Left ventricle myocardium inferior (tissue), 1 donor: Measurements from ENCODE around the gene TANGO6. TPM values are rescaled to one million over a fixed set of nuclear protein-coding genes. Genes with fewer than 3 reads are reported as not detected.
A peak's percentile ranks its signal among the peaks of the same experiment; 100 is the strongest.

Experiments used
- DNase-seq: peaks from one replicate; pipeline ENCODE4 v3.0.0-alpha.2; 2020
- H3K27ac ChIP-seq: fragments of 200-600 bp; replicated peaks from 2 replicates; pipeline ENCODE4 v1.8.0; 2021
- H3K27me3 ChIP-seq: fragments of 200-600 bp; 2 replicates; pipeline ENCODE4 v1.8.0; 2021; ENCODE audit warnings: low read depth
- H3K36me3 ChIP-seq: fragments of 200-600 bp; 2 replicates; pipeline ENCODE4 v1.8.0; 2021
- H3K4me1 ChIP-seq: fragments of 200-600 bp; 2 replicates; pipeline ENCODE4 v1.8.0; 2021
- H3K4me3 ChIP-seq: fragments of 200-600 bp; 2 replicates; pipeline ENCODE4 v1.8.0; 2021; ENCODE audit warnings: mild to moderate bottlenecking, moderate library complexity
- H3K9me3 ChIP-seq: fragments of 200-600 bp; replicated peaks from 2 replicates; pipeline ENCODE4 v1.8.0; 2021
- intact Hi-C: fragments of 100-400 bp; cut with micrococcal nuclease; formaldehyde crosslinking; loops from one replicate; pipeline ENCODE4 v1.11.0; 2022
- total RNA-seq: library from RNA; stranded (reverse); fragmentation: NEBNext Ultra II Directional; extraction: Animal tissue kit (Norgen Biotek cat#: 25700); gene quantifications from one replicate; pipeline ENCODE4 v1.2.1, GENCODE V29; 2021
- TF ChIP-seq, protein P1 (sequence below): fragments of 200-600 bp; IDR thresholded peaks from 2 replicates; pipeline ENCODE4 v1.8.0; 2021; ENCODE audit warnings: antibody characterized with exemption, mild to moderate bottlenecking, borderline replicate concordance
- donor health status: DM: no; HTN: yes; CAD: no; lungs with severe emphysema.

The TANGO6 gene
- total RNA-seq, 1 donor from 2014 or later = 10.5 TPM

DNA sequence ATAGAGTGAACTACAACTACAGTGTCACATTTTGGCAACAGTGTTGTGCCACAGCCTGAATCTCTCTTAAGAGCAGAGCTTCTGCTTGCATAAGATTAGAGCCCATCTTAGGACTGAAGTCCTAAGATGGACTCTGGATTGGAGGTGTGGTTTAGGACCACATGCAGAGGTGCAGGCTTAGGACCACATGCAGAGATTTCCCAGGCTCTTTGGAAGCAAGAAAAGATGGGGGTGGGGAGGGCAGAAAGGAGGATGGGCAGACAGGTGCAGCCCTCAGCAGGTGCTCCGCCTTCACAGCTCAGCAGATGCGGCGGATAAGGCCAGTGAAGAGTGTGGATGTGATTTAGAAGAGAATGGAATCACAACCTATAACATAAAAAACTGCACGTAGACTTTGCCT is 128.7 kb downstream of the TANGO6 start:
- Histone ChIP-seq H3K27ac (no peak overlapping the region), H3K4me1 (no peaks in the 10 kb centered on the region), H3K27me3 (no peaks in the 10 kb centered on the region), H3K36me3 (peaks cover 33% of the 10 kb centered on the region), H3K4me3 (no peak overlapping the region), H3K9me3 (no peaks in the 10 kb centered on the region)
- intact Hi-C loops = no loop called here
- no peak for DNase-seq
- TF ChIP-seq, protein P1, sequence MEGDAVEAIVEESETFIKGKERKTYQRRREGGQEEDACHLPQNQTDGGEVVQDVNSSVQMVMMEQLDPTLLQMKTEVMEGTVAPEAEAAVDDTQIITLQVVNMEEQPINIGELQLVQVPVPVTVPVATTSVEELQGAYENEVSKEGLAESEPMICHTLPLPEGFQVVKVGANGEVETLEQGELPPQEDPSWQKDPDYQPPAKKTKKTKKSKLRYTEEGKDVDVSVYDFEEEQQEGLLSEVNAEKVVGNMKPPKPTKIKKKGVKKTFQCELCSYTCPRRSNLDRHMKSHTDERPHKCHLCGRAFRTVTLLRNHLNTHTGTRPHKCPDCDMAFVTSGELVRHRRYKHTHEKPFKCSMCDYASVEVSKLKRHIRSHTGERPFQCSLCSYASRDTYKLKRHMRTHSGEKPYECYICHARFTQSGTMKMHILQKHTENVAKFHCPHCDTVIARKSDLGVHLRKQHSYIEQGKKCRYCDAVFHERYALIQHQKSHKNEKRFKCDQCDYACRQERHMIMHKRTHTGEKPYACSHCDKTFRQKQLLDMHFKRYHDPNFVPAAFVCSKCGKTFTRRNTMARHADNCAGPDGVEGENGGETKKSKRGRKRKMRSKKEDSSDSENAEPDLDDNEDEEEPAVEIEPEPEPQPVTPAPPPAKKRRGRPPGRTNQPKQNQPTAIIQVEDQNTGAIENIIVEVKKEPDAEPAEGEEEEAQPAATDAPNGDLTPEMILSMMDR = no peak

DNA sequence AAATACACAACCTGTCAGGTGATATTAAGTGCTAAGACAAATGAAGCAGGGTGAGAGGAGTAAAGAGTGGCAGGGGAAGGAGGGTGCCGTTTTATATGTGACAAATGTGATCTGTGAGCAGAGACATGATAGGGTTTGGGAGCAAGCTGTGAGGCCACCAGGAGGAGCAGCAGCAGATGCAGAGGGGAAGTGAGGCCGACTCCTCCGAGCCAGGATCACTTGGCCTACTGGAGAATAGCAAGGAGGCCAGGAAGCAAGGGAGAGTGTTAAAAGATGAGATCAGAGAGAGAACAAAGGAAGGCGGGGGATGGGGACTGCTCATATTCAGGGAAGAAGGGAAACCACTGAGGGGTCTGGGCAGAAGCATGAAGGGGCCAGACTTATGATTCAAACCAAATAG is 129.4 kb downstream of the TANGO6 start:
- no peak for DNase-seq
- TF ChIP-seq, protein P1 = peak; percentile 29
- H3K27ac ChIP-seq = no peak overlapping the region
- H3K36me3 ChIP-seq = peaks cover 37% of the 10 kb centered on the region
- no peaks in the 10 kb centered on the region for H3K4me1 ChIP-seq
- H3K9me3 ChIP-seq = no peaks in the 10 kb centered on the region
- intact Hi-C loops = no loop called here
- H3K27me3 ChIP-seq = no peaks in the 10 kb centered on the region
- no peak overlapping the region for H3K4me3 ChIP-seq

DNA sequence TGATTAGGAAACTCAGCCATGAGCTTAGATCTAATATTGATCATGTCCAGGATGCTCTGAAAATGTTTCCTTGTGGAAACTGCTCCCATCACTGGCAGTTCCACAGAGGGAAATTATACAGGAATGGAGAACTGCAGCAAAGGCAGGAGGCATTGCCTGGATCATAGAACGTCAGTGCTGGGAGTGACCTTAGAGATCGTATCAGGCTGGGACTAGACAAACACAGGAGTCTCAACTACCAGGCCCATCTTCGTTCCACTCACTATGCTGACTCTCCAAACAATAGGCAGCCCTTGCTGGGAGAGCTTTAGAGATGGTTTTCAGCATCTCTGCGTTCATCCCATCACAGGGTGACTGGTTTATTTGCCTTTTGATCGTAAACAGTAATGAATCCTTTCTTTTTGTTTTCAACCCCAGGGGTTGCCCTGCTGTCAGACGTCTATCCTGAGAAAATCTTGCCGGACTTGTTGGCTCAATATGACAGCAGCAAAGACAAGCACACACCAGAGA is 130.3 kb downstream of the TANGO6 start:
- no peak overlapping the region for H3K27ac ChIP-seq
- no peak for DNase-seq
- H3K36me3 ChIP-seq = peaks cover 37% of the 10 kb centered on the region
- no peak overlapping the region for H3K4me3 ChIP-seq
- TF ChIP-seq, protein P1 = no peak
- H3K4me1 ChIP-seq = no peaks in the 10 kb centered on the region
- no peaks in the 10 kb centered on the region for H3K27me3 ChIP-seq
- no peaks in the 10 kb centered on the region for H3K9me3 ChIP-seq
- intact Hi-C loops = no loop called here

DNA sequence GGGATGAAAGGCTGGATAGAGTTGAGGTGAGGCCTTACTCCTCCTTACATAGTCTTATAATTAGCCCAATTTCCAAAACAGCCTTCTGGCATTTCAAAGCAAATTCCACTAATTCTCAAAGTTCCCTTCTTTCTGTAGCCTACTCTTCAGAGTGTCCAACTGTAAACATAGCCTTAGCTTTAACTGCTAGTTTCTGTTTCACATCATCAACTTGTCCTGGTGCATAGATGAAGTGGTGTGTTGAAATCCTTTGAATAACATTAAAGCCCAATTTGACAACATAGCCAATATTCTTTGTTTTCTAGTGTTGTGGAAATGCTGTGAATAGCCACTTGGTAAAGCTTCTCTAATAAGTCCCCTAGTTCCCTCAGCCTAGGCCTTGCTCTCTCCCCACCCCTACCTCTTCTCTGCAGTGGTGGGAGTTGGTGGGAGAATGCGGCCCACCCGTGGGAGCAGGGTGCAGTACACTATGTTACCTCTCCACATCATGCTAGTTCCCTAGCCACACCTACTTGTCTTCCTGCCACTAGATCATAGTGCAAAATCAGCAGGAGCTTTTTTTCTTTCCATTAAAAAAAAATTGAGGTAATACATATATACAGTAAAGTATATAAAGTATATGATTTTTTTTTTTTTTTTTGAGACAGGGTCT is 135.1 kb downstream of the TANGO6 start:
- intact Hi-C loops = no loop called here
- Histone ChIP-seq H3K36me3 (peaks cover 46% of the 10 kb centered on the region), H3K9me3 (no peaks in the 10 kb centered on the region), H3K4me3 (no peak overlapping the region), H3K4me1 (no peaks in the 10 kb centered on the region), H3K27ac (no peak overlapping the region), H3K27me3 (no peaks in the 10 kb centered on the region)
- TF ChIP-seq, protein P1 = no peak
- DNase-seq = no peak

DNA sequence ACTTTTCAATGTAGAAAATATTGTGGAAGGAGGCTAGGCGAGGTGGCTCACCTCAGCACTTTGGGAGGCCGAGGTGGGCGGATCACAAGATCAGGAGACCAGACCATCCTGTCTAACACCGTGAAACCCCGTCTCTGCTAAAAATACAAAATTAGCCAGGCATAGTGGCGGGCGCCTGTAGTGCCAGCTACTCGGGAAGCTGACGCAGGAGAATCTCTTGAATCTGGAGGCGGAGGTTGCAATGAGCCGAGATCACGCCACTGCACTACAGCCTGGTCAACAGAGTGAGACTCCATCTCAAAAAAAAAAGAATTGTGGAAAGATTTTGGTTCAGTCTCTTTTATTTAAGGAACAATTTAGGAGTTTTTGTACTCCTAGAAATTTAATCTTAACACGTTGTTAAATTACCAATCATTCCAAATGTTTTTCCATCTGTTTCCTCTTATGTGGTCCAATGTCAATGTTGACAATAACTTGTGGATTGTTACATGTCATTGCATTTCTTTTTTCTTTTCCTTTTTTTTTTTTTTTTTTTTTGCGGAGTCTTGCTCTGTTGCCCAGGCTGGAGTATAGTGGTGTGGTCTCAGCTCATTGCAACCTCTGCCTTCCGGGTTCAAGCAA is 137.5 kb downstream of the TANGO6 start:
- Histone ChIP-seq H3K27me3 (no peaks in the 10 kb centered on the region), H3K27ac (no peak overlapping the region)
- intact Hi-C loops = no loop called here

More for the DNA sequence above, 137.5 kb downstream of the TANGO6 start:
- peaks cover under 1% of the 10 kb centered on the region for H3K4me1 ChIP-seq
- peaks cover 26% of the 10 kb centered on the region for H3K36me3 ChIP-seq
- H3K4me3 ChIP-seq = no peak overlapping the region
- no peak for DNase-seq
- TF ChIP-seq, protein P1 = no peak
- no peaks in the 10 kb centered on the region for H3K9me3 ChIP-seq
